GM23338 (cell line): ENCODE results near the gene ZNF860. TPM values are rescaled to one million over a fixed set of nuclear protein-coding genes. Genes with fewer than 3 reads are reported as not detected.
A peak's percentile ranks its signal among the peaks of the same experiment; 100 is the strongest.

Experiments used
- ATAC-seq: fragments of 200-7000 bp; cut with Tn5 transposase; 3 replicates; pipeline ENCODE4 v1.9.1; 2020
- DNase-seq: peaks from one replicate; pipeline ENCODE4 v3.0.0-alpha.2; 2015; ENCODE audit warnings: low spot score
- H2AFZ ChIP-seq: fragments of 200-600 bp; sonication (generic); 2 replicates; pipeline ENCODE4 v1.8.0; 2016; ENCODE audit warnings: antibody characterized with exemption, mild to moderate bottlenecking, moderate library complexity
- H3F3A ChIP-seq: fragments of 200-600 bp; sonication (generic); replicated peaks from 2 replicates; pipeline ENCODE4 v1.8.0; 2017; ENCODE audit warnings: antibody characterized with exemption, mixed run types, low read depth
- H3K27ac ChIP-seq: fragments of 200-600 bp; sonication (generic); 2 replicates; pipeline ENCODE4 v1.6.1; 2016; ENCODE audit warnings: low read depth
- H3K27me3 ChIP-seq: fragments of 200-600 bp; sonication (generic); 2 replicates; pipeline ENCODE4 v1.8.0; 2016; ENCODE audit warnings: mild to moderate bottlenecking, mixed run types, moderate library complexity; ENCODE audit not compliant: insufficient read depth
- H3K36me3 ChIP-seq: fragments of 200-600 bp; sonication (generic); 2 replicates; pipeline ENCODE4 v1.8.0; 2016; ENCODE audit warnings: mild to moderate bottlenecking; ENCODE audit not compliant: insufficient read depth
- H3K4me1 ChIP-seq: fragments of 200-600 bp; sonication (generic); 2 replicates; pipeline ENCODE4 v1.8.0; 2016; ENCODE audit warnings: mild to moderate bottlenecking, moderate library complexity; ENCODE audit not compliant: insufficient read depth
- H3K4me2 ChIP-seq: fragments of 200-600 bp; sonication (generic); 2 replicates; pipeline ENCODE4 v1.7.1; 2017; ENCODE audit warnings: mixed run types
- H3K4me3 ChIP-seq: fragments of 200-600 bp; sonication (generic); 2 replicates; pipeline ENCODE4 v1.6.1; 2016; ENCODE audit warnings: mixed run types
- H3K79me2 ChIP-seq: fragments of 200-600 bp; sonication (generic); replicated peaks from 2 replicates; pipeline ENCODE4 v1.8.0; 2017; ENCODE audit warnings: mild to moderate bottlenecking; ENCODE audit not compliant: insufficient read depth
- H3K9me2 ChIP-seq: fragments of 200-600 bp; sonication (generic); 2 replicates; pipeline ENCODE4 v1.8.0; 2017; ENCODE audit not compliant: insufficient read depth
- H4K20me1 ChIP-seq: fragments of 200-600 bp; sonication (generic); replicated peaks from 2 replicates; pipeline ENCODE4 v1.8.0; 2017; ENCODE audit warnings: mild to moderate bottlenecking; ENCODE audit not compliant: insufficient read depth
- H3K27ac Mint-ChIP-seq: 2 replicates; pipeline ENCODE4 v1.8.0; 2020; ENCODE audit warnings: inconsistent platforms, mild to moderate bottlenecking, moderate library complexity, mixed read lengths
- H3K27me3 Mint-ChIP-seq: 3 replicates; pipeline ENCODE4 v1.8.0; 2022; ENCODE audit warnings: low read depth, mild to moderate bottlenecking, moderate library complexity, mixed read lengths, inconsistent platforms; ENCODE audit not compliant: insufficient read depth, poor library complexity
- H3K36me3 Mint-ChIP-seq: 3 replicates; pipeline ENCODE4 v1.8.0; 2021; ENCODE audit warnings: low read depth, mild to moderate bottlenecking, inconsistent platforms, moderate library complexity, mixed read lengths
- H3K4me1 Mint-ChIP-seq: 3 replicates; pipeline ENCODE4 v1.8.0; 2020; ENCODE audit warnings: mild to moderate bottlenecking, inconsistent platforms, mixed read lengths
- H3K4me3 Mint-ChIP-seq: 3 replicates; pipeline ENCODE4 v1.8.0; 2021; ENCODE audit warnings: moderate library complexity, mild to moderate bottlenecking, inconsistent platforms, mixed read lengths
- H3K9me3 Mint-ChIP-seq: 3 replicates; pipeline ENCODE4 v1.8.0; 2020; ENCODE audit warnings: moderate library complexity, mild to moderate bottlenecking, inconsistent platforms, mixed read lengths
- CREB1 ChIP-seq: fragments of 250-450 bp; sonication (Bioruptor Pico); IDR thresholded peaks from 2 replicates; pipeline ENCODE4 v1.5.0; 2020; ENCODE audit warnings: low read depth, mild to moderate bottlenecking, moderate library complexity
- EZH2 ChIP-seq: fragments of 200-600 bp; sonication (generic); IDR thresholded peaks from one replicate; pipeline ENCODE4 v1.8.0; 2017; ENCODE audit warnings: antibody characterized with exemption, mild to moderate bottlenecking, low read depth; ENCODE audit not compliant: unreplicated experiment
- EZH2phosphoT487 ChIP-seq: fragments of 200-600 bp; sonication (generic); IDR thresholded peaks from one replicate; pipeline ENCODE4 v1.8.1; 2018; ENCODE audit warnings: antibody characterized with exemption; ENCODE audit not compliant: unreplicated experiment
- STAT1 ChIP-seq: IDR thresholded peaks from one replicate; pipeline ENCODE4 v1.6.1; 2016; ENCODE audit warnings: antibody characterized with exemption; ENCODE audit not compliant: unreplicated experiment
- ZNF114 ChIP-seq: fragments of 250-450 bp; sonication (Bioruptor Pico); IDR thresholded peaks from 2 replicates; pipeline ENCODE4 v1.5.0; 2020; ENCODE audit warnings: mild to moderate bottlenecking, moderate library complexity
- polyA plus RNA-seq: library from polyadenylated mRNA; unstranded; fragments of >200 nt; fragmentation: Nextera tagmentation; extraction: Ambion mirVana; gene quantifications from 2 replicates; pipeline ENCODE4 v1.2.1, GENCODE V29; 2016
- total RNA-seq: library from RNA; depleted of rRNA; stranded (reverse); fragments of >200 nt; shearing (Covaris generic); gene quantifications from 2 replicates; pipeline ENCODE4 v1.2.3, GENCODE V29; 2014
- TF ChIP-seq, protein P1 (sequence below), 2 experiments: fragments of 200-600 bp in 1 of 2; sonication (generic) in 1 of 2; conservative IDR thresholded peaks; 2 replicates each; pipeline versions ENCODE4 v1.5.1 to v1.6.1; 2016 to 2017; ENCODE audit warnings: antibody characterized with exemption in 2 of 2, low read depth in 2 of 2, mild to moderate bottlenecking in 2 of 2, moderate library complexity in 1 of 2
- TF ChIP-seq, protein P2 (sequence below): fragments of 250-450 bp; sonication (Bioruptor Pico); IDR thresholded peaks from 2 replicates; pipeline ENCODE4 v1.5.0; 2020; ENCODE audit warnings: mild to moderate bottlenecking, moderate library complexity
- TF ChIP-seq, protein P3 (sequence below): IDR thresholded peaks from 2 replicates; pipeline ENCODE4 v1.6.1; 2016; ENCODE audit warnings: antibody characterized with exemption

The ZNF860 gene
- total and polyA plus RNA-seq, 2 experiments from 2014 or later: 5.2 to 12.4 TPM

DNA sequence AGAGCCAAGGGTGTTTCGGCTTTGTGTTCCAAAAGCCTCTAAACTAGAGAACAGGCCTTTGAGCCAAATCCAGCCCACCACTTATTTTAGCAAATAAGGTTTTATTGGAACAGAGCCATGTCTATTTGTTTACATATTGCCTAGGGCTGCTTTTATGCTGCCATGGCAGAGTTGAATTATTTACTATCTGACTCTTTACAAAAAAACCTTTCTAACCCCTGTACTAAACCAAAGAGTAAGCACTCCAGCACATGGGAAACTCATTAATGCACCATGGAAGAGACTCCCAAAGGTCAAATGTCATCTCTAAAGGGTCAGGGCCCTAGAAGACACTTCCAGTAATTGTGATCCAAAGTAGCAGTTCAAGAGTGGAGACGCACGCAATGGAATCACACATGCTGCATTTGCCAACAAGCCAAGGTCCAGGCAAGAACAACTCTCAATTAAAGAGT lies 22.8 kb upstream of the ZNF860 start:
- Histone ChIP-seq H3K4me1 (peaks cover 62% of the 10 kb centered on the region), H3K9me2 (no peaks in the 10 kb centered on the region; the same call in 1 of the 2 replicates), H3F3A (peaks cover 7% of the 10 kb centered on the region; the same call in 1 of the 2 replicates), H3K4me3 (peak overlapping the region; percentile 50), H3K27ac (peak overlapping the region; percentile 97), H3K36me3 (0 out of 2 replicates have a peak, but pooled peaks cover 7% of the 10 kb centered on the region), H3K27me3 (no peaks in the 10 kb centered on the region), H4K20me1 (no peaks in the 10 kb centered on the region; the same call in 1 of the 2 replicates), H3K4me2 (peak overlapping the region; percentile 84), H3K79me2 (peaks cover 84% of the 10 kb centered on the region), H2AFZ (no peak overlapping the region)
- TF ChIP-seq, protein P1, sequence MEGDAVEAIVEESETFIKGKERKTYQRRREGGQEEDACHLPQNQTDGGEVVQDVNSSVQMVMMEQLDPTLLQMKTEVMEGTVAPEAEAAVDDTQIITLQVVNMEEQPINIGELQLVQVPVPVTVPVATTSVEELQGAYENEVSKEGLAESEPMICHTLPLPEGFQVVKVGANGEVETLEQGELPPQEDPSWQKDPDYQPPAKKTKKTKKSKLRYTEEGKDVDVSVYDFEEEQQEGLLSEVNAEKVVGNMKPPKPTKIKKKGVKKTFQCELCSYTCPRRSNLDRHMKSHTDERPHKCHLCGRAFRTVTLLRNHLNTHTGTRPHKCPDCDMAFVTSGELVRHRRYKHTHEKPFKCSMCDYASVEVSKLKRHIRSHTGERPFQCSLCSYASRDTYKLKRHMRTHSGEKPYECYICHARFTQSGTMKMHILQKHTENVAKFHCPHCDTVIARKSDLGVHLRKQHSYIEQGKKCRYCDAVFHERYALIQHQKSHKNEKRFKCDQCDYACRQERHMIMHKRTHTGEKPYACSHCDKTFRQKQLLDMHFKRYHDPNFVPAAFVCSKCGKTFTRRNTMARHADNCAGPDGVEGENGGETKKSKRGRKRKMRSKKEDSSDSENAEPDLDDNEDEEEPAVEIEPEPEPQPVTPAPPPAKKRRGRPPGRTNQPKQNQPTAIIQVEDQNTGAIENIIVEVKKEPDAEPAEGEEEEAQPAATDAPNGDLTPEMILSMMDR (conservative IDR thresholded peaks at IDR 0.05; ENCODE audit: low read depth in 2 of 2): no peak
- TF ChIP-seq EZH2: no peak
- TF ChIP-seq EZH2phosphoT487: no peak
- TF ChIP-seq ZNF114 (CRISPR knock-in tag): no peak
- no peak for TF ChIP-seq STAT1
- TF ChIP-seq, protein P2, sequence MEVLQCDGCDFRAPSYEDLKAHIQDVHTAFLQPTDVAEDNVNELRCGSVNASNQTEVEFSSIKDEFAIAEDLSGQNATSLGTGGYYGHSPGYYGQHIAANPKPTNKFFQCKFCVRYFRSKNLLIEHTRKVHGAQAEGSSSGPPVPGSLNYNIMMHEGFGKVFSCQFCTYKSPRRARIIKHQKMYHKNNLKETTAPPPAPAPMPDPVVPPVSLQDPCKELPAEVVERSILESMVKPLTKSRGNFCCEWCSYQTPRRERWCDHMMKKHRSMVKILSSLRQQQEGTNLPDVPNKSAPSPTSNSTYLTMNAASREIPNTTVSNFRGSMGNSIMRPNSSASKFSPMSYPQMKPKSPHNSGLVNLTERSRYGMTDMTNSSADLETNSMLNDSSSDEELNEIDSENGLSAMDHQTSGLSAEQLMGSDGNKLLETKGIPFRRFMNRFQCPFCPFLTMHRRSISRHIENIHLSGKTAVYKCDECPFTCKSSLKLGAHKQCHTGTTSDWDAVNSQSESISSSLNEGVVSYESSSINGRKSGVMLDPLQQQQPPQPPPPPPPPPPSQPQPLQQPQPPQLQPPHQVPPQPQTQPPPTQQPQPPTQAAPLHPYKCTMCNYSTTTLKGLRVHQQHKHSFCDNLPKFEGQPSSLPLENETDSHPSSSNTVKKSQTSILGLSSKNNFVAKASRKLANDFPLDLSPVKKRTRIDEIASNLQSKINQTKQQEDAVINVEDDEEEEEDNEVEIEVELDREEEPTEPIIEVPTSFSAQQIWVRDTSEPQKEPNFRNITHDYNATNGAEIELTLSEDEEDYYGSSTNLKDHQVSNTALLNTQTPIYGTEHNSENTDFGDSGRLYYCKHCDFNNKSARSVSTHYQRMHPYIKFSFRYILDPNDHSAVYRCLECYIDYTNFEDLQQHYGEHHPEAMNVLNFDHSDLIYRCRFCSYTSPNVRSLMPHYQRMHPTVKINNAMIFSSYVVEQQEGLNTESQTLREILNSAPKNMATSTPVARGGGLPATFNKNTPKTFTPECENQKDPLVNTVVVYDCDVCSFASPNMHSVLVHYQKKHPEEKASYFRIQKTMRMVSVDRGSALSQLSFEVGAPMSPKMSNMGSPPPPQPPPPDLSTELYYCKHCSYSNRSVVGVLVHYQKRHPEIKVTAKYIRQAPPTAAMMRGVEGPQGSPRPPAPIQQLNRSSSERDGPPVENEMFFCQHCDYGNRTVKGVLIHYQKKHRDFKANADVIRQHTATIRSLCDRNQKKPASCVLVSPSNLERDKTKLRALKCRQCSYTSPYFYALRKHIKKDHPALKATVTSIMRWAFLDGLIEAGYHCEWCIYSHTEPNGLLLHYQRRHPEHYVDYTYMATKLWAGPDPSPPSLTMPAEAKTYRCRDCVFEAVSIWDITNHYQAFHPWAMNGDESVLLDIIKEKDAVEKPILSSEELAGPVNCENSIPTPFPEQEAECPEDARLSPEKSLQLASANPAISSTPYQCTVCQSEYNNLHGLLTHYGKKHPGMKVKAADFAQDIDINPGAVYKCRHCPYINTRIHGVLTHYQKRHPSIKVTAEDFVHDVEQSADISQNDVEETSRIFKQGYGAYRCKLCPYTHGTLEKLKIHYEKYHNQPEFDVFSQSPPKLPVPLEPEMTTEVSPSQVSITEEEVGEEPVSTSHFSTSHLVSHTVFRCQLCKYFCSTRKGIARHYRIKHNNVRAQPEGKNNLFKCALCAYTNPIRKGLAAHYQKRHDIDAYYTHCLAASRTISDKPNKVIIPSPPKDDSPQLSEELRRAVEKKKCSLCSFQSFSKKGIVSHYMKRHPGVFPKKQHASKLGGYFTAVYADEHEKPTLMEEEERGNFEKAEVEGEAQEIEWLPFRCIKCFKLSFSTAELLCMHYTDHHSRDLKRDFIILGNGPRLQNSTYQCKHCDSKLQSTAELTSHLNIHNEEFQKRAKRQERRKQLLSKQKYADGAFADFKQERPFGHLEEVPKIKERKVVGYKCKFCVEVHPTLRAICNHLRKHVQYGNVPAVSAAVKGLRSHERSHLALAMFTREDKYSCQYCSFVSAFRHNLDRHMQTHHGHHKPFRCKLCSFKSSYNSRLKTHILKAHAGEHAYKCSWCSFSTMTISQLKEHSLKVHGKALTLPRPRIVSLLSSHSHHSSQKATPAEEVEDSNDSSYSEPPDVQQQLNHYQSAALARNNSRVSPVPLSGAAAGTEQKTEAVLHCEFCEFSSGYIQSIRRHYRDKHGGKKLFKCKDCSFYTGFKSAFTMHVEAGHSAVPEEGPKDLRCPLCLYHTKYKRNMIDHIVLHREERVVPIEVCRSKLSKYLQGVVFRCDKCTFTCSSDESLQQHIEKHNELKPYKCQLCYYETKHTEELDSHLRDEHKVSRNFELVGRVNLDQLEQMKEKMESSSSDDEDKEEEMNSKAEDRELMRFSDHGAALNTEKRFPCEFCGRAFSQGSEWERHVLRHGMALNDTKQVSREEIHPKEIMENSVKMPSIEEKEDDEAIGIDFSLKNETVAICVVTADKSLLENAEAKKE (CRISPR knock-in tag): no peak
- no peak for TF ChIP-seq CREB1 (CRISPR knock-in tag)
- TF ChIP-seq, protein P3, sequence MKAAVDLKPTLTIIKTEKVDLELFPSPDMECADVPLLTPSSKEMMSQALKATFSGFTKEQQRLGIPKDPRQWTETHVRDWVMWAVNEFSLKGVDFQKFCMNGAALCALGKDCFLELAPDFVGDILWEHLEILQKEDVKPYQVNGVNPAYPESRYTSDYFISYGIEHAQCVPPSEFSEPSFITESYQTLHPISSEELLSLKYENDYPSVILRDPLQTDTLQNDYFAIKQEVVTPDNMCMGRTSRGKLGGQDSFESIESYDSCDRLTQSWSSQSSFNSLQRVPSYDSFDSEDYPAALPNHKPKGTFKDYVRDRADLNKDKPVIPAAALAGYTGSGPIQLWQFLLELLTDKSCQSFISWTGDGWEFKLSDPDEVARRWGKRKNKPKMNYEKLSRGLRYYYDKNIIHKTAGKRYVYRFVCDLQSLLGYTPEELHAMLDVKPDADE: no peak
- H3K36me3 Mint-ChIP-seq: peaks cover 42% of the 10 kb centered on the region
- peak overlapping the region; percentile 94 for H3K27ac Mint-ChIP-seq
- H3K4me3 Mint-ChIP-seq: peak overlapping the region; percentile 72
- H3K4me1 Mint-ChIP-seq: peaks cover 58% of the 10 kb centered on the region
- ATAC-seq (no peak), DNase-seq (no peak)
- H3K9me3 Mint-ChIP-seq: peaks cover 26% of the 10 kb centered on the region
- H3K27me3 Mint-ChIP-seq: peaks cover 10% of the 10 kb centered on the region
